Thoracic aorta (tissue), 2 donors: ENCODE results near the gene SLC28A1. TPM values are rescaled to one million over a fixed set of nuclear protein-coding genes. Genes with fewer than 3 reads are reported as not detected.
"Not testable (repeated sequence)": the region's sequence is repeated elsewhere in the genome, so short reads cannot be mapped to it uniquely, and the experiment has no call there.

ENCODE experiments used
- ATAC-seq: fragments of 150-250 bp; one replicate; pipeline ENCODE4 v1.8.0; 2017; ENCODE audit warnings: low read depth; ENCODE audit not compliant: insufficient number of reproducible peaks, low FRiP score
- DNase-seq: peaks from one replicate; pipeline ENCODE4 v3.0.0-alpha.2; 2020; ENCODE audit warnings: low spot score
- H3K27ac ChIP-seq, 2 donors: fragments of 200-600 bp; sonication (generic); 1 replicate in 1 of 2; 2 replicates in 1 of 2; pipeline ENCODE4 v1.5.1; 2016; ENCODE audit warnings: mild to moderate bottlenecking in 2 of 2, moderate library complexity in 2 of 2
- H3K27me3 ChIP-seq: fragments of 200-600 bp; sonication (generic); replicated peaks from 2 replicates; pipeline ENCODE4 v1.6.0; 2016; ENCODE audit warnings: mild to moderate bottlenecking; ENCODE audit not compliant: insufficient read depth
- H3K36me3 ChIP-seq: fragments of 200-600 bp; sonication (generic); one replicate; pipeline ENCODE4 v1.5.1; 2016
- H3K4me1 ChIP-seq, 2 donors: fragments of 200-600 bp; sonication (generic); 1 replicate in 1 of 2; 2 replicates in 1 of 2; pipeline versions ENCODE4 v1.5.1 to v1.6.0; 2016; ENCODE audit warnings: low read depth in 2 of 2, mild to moderate bottlenecking in 1 of 2; ENCODE audit not compliant: control insufficient read depth in 1 of 2
- H3K4me3 ChIP-seq: fragments of 200-600 bp; sonication (generic); 2 replicates; pipeline ENCODE4 v1.5.1; 2016; ENCODE audit warnings: mild to moderate bottlenecking
- H3K9me3 ChIP-seq: fragments of 200-600 bp; sonication (generic); 2 replicates; pipeline ENCODE4 v1.5.1; 2016
- total RNA-seq, 2 donors: library from RNA; depleted of rRNA; stranded (reverse); fragments of >200 nt; gene quantifications; one replicate each; pipeline versions ENCODE4 v1.1.0 to v1.2.3, GENCODE V29; 2016
- TF ChIP-seq, protein P1 (sequence below): fragments of 200-600 bp; sonication (generic); IDR thresholded peaks from one replicate; pipeline ENCODE4 v1.5.1; 2019; ENCODE audit warnings: antibody characterized with exemption

Gene SLC28A1
- total RNA-seq, 2 donors from 2014 or later, result 0.41 to 1.6 TPM

DNA sequence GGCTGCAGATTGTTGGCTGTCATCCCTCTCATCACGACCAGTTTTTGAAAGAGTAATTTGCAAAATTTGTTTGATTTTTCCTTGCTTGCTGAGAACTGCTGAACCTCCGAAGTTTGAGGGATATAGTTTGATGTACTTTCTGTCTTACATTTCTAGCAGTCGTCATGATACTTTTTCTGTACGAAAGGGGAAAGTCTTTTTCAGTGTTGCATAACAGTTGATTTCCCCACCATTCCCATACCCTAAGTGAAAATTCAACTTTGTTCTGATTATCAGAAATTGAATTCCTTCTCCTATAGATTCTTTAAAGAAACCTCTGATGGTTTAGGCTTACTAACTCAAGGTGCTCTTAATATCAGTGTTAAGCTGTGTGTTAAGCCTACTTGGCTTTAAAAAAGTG lies 98.8 kb downstream of the SLC28A1 start:
- peak overlapping the region; percentile 91 for H3K4me3 ChIP-seq
- TF ChIP-seq, protein P1, sequence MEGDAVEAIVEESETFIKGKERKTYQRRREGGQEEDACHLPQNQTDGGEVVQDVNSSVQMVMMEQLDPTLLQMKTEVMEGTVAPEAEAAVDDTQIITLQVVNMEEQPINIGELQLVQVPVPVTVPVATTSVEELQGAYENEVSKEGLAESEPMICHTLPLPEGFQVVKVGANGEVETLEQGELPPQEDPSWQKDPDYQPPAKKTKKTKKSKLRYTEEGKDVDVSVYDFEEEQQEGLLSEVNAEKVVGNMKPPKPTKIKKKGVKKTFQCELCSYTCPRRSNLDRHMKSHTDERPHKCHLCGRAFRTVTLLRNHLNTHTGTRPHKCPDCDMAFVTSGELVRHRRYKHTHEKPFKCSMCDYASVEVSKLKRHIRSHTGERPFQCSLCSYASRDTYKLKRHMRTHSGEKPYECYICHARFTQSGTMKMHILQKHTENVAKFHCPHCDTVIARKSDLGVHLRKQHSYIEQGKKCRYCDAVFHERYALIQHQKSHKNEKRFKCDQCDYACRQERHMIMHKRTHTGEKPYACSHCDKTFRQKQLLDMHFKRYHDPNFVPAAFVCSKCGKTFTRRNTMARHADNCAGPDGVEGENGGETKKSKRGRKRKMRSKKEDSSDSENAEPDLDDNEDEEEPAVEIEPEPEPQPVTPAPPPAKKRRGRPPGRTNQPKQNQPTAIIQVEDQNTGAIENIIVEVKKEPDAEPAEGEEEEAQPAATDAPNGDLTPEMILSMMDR, result no peak
- no peaks in the 10 kb centered on the region for H3K36me3 ChIP-seq
- ATAC-seq (no peak), DNase-seq (no peak)
- no peaks in the 10 kb centered on the region for H3K9me3 ChIP-seq
- no peak overlapping the region for H3K27ac ChIP-seq
- H3K27me3 ChIP-seq, result no peaks in the 10 kb centered on the region
- peaks cover 15 to 23% of the 10 kb centered on the region in 2 donors for H3K4me1 ChIP-seq

DNA sequence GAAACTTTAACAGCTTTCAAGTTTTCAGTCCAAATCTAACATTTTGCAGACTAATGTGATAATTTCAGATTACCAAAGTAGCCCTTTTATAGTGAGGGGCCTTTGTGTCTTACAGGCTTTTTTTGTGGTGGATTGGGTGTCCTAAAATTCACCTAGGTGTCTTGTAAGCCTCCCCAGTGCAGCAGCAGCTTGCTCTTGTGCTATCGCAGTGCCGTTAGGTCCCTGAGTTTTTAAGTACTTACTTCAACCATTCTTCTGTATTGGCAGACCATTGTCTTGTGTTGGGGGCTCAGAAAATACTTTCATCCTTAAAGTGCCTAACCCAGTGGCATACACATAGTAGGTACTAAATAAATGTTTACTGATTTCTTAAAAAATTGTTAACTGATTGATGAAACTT lies 99.2 kb downstream of the SLC28A1 start:
- ATAC-seq, result no peak
- Histone ChIP-seq H3K4me3 (peak overlapping the region; percentile 91), H3K9me3 (no peaks in the 10 kb centered on the region), H3K4me1 (peaks cover 15 to 26% of the 10 kb centered on the region in 2 donors), H3K27ac (no peak overlapping the region), H3K36me3 (no peaks in the 10 kb centered on the region), H3K27me3 (no peaks in the 10 kb centered on the region)
- no peak for DNase-seq
- TF ChIP-seq, protein P1, result no peak

DNA sequence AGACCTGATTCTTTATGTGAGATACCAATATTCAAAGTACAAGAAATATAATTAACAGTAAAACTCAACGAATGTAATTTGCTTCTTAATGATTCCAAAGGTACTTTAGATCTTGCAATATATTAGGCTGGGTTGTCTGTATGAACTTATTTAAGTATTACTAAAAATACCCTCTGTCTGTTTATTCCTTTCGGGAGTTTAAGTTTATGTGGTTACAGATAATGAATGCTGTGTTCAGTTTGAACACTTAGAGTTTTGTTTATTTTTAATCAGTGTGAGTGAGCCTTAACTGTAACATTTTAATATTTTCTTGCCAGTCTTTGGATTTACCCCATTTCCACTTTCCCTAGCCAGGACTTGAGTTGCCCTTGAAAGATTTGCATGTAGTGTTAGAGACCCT lies 100.7 kb downstream of the SLC28A1 start:
- DNase-seq (no peak), ATAC-seq (no peak)
- no peak overlapping the region for H3K27ac ChIP-seq
- H3K4me1 ChIP-seq, result peaks cover 15 to 38% of the 10 kb centered on the region in 2 donors
- H3K9me3 ChIP-seq, result no peaks in the 10 kb centered on the region
- H3K36me3 ChIP-seq, result no peaks in the 10 kb centered on the region
- no peak overlapping the region for H3K4me3 ChIP-seq
- TF ChIP-seq, protein P1, result no peak
- H3K27me3 ChIP-seq, result no peaks in the 10 kb centered on the region

DNA sequence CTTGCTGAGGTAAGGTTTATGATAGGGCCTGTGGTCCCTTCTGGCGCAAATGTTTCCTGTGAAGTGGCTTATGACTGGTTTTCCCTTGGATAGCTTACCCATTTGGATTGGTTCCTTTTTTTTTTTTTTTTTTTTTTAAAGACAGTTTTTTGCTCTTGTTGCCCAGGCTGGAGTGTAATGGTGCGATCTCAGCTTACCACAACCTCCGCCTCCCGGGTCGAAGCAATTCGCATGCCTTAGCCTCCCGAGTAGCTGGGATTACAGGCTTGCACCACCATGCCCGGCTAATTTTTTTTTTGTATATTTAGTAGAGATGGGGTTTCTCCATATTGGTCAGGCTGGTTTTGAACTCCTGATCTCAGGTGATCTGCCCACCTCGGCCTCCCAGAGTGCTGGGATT lies 102.9 kb downstream of the SLC28A1 start:
- DNase-seq, H3K36me3 ChIP-seq, H3K27me3 ChIP-seq, H3K27ac ChIP-seq, H3K4me3 ChIP-seq, H3K9me3 ChIP-seq, ATAC-seq: not testable (repeated sequence)
- H3K4me1 ChIP-seq, result peaks cover 26 to 42% of the 10 kb centered on the region in 2 donors

DNA sequence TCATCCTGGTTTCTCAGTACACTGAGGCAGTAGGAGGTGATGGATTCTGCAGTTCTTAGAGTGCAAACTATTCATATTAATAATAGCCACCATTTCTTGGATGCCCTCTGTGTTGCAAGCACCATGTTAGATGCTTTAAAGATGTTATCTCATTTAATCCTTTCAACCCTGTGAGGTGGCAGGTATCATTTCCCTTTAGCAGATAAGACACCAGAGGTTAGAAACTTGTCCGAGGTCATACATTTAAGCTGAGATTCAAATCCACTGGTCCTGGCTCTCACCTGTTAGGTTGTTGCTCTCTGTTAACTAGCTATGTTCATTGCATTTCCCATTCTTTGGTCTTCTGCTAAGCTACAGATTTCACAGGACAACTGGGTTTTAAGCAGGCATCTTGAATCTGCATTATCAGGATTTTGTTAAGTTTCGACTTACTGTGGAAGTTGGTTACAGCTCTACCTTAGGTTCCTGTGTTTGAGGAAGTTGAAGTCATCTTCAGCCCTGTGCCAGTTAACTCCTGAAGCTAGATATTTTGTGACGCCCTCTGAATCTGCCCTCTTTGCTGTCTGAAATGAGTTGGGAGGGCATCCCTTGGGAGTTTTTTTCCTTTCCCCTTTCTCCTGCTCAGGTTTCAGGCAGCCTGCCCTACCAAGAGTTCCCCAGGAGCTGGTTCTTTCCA lies 103.6 kb downstream of the SLC28A1 start:
- ATAC-seq (no peak), DNase-seq (no peak)
- Histone ChIP-seq H3K9me3 (no peaks in the 10 kb centered on the region), H3K4me3 (no peak overlapping the region), H3K27ac (no peak overlapping the region), H3K36me3 (no peaks in the 10 kb centered on the region), H3K27me3 (no peaks in the 10 kb centered on the region), H3K4me1 (peaks cover 27 to 50% of the 10 kb centered on the region in 2 donors)
- TF ChIP-seq, protein P1, result no peak
